SHP77 treated with DMSO at 0.1 percent for 48 hours (cell line): ENCODE data around the gene PDE4B.
"Not testable (repeated sequence)": the region's sequence is repeated elsewhere in the genome, so short reads cannot be mapped to it uniquely, and the experiment has no call there.

Source experiments
- DNase-seq: peaks from one replicate; lab custom pipeline; 2025; lab: John Stamatoyannopoulos, UW

PDE4B gene

GRCh38 chr1:66313429-66313828 is 520.7 kb downstream of the PDE4B start:
- no peak for DNase-seq

- DNase-seq: no peak
Observed at GRCh38 chr1:66315671-66316070, 523.0 kb downstream of the PDE4B start.

- no peak for DNase-seq
Observed at GRCh38 chr1:66316464-66317247, 524.0 kb downstream of the PDE4B start.

- no peak for DNase-seq
Observed at GRCh38 chr1:66317248-66317515, 524.5 kb downstream of the PDE4B start.

GRCh38 chr1:66320231-66320630 is 527.5 kb downstream of the PDE4B start:
- no peak for DNase-seq

GRCh38 chr1:66322462-66322861 is 529.8 kb downstream of the PDE4B start:
- not testable (repeated sequence) for DNase-seq

GRCh38 chr1:66323958-66324625 is 531.4 kb downstream of the PDE4B start:
- DNase-seq: no peak

GRCh38 chr1:66325594-66326380 is 533.1 kb downstream of the PDE4B start:
- no peak for DNase-seq

- no peak for DNase-seq
Observed at GRCh38 chr1:66326867-66327266, 534.2 kb downstream of the PDE4B start.

GRCh38 chr1:66327588-66327987 is 534.9 kb downstream of the PDE4B start:
- DNase-seq: no peak

- no peak for DNase-seq
Observed at GRCh38 chr1:66328896-66329295, 536.2 kb downstream of the PDE4B start.

GRCh38 chr1:66330722-66331141 is 538.0 kb downstream of the PDE4B start:
- DNase-seq: no peak

- DNase-seq: no peak
Observed at GRCh38 chr1:66331658-66332547, 539.2 kb downstream of the PDE4B start.

- DNase-seq: no peak
Observed at GRCh38 chr1:66332548-66332901, 539.8 kb downstream of the PDE4B start.

- DNase-seq: no peak
Observed at GRCh38 chr1:66333466-66334199, 540.9 kb downstream of the PDE4B start.

GRCh38 chr1:66334318-66334717 is 541.6 kb downstream of the PDE4B start:
- DNase-seq: no peak

- DNase-seq: no peak
Observed at GRCh38 chr1:66335125-66335524, 542.4 kb downstream of the PDE4B start.

- DNase-seq: peak; percentile 80
Observed at GRCh38 chr1:66335859-66336640, 543.4 kb downstream of the PDE4B start.

GRCh38 chr1:66336641-66336990 is 543.9 kb downstream of the PDE4B start:
- DNase-seq: no peak

- no peak for DNase-seq
Observed at GRCh38 chr1:66337249-66337648, 544.6 kb downstream of the PDE4B start.

- no peak for DNase-seq
Observed at GRCh38 chr1:66339944-66340343, 547.2 kb downstream of the PDE4B start.
